CD4-positive, CD25-positive, alpha-beta regulatory T cell (primary cell): ENCODE results near the gene TNS1. TPM values are rescaled to one million over a fixed set of nuclear protein-coding genes. Genes with fewer than 3 reads are reported as not detected.

Source experiments
- ATAC-seq, 2 donors: fragments of 150-1000 bp; cut with Tn5 transposase; one replicate each; pipeline ENCODE4 v1.10.0; 2021; ENCODE audit warnings: low read depth in 2 of 2, moderate number of reproducible peaks in 2 of 2, moderate library complexity in 1 of 2
- DNase-seq, 3 donors: peaks; one replicate each; pipeline versions ENCODE4 v3.0.0 to v3.0.0-alpha.2; 2012 to 2022; ENCODE audit warnings: mixed read lengths in 1 of 3
- H3K27ac ChIP-seq: one replicate; pipeline ENCODE4 v1.7.0; 2013; ENCODE audit warnings: mild to moderate bottlenecking, low read length; ENCODE audit not compliant: insufficient read depth, poor library complexity, severe bottlenecking
- H3K27me3 ChIP-seq: one replicate; pipeline ENCODE4 v1.7.0; 2013; ENCODE audit warnings: low read length; ENCODE audit not compliant: control insufficient read depth, insufficient read depth
- H3K36me3 ChIP-seq: one replicate; pipeline ENCODE4 v1.7.0; 2013; ENCODE audit warnings: mild to moderate bottlenecking, low read length, moderate library complexity; ENCODE audit not compliant: control insufficient read depth, insufficient read depth
- H3K4me1 ChIP-seq: 2 replicates; pipeline ENCODE4 v1.7.0; 2013; ENCODE audit warnings: mild to moderate bottlenecking, low read length; ENCODE audit not compliant: insufficient read depth, control insufficient read depth, poor library complexity, severe bottlenecking
- H3K4me3 ChIP-seq: one replicate; pipeline ENCODE4 v1.7.0; 2013; ENCODE audit warnings: low read depth, mild to moderate bottlenecking, low read length, moderate library complexity
- H3K9me3 ChIP-seq, 2 experiments: 1 replicate in 1 of 2; 2 replicates in 1 of 2; pipeline ENCODE4 v1.7.0; 2013; ENCODE audit warnings: low read length in 2 of 2, mild to moderate bottlenecking in 1 of 2, moderate library complexity in 1 of 2; ENCODE audit not compliant: control insufficient read depth in 2 of 2
- H3K27ac Mint-ChIP-seq, 3 donors: one replicate each; pipeline ENCODE4 v1.8.0; 2020 to 2022; ENCODE audit warnings: mild to moderate bottlenecking in 3 of 3, mixed read lengths in 3 of 3, moderate library complexity in 2 of 3
- H3K27me3 Mint-ChIP-seq: one replicate; pipeline ENCODE4 v1.8.0; 2022; ENCODE audit warnings: mild to moderate bottlenecking, mixed read lengths
- H3K36me3 Mint-ChIP-seq: one replicate; pipeline ENCODE4 v1.8.0; 2020; ENCODE audit warnings: mixed read lengths
- H3K4me1 Mint-ChIP-seq, 4 donors: one replicate each; pipeline ENCODE4 v1.8.0; 2020 to 2022; ENCODE audit warnings: mixed read lengths in 4 of 4, mild to moderate bottlenecking in 1 of 4
- H3K4me3 Mint-ChIP-seq, 4 donors: one replicate each; pipeline ENCODE4 v1.8.0; 2020 to 2022; ENCODE audit warnings: mild to moderate bottlenecking in 4 of 4, mixed read lengths in 4 of 4, moderate library complexity in 3 of 4
- H3K9me3 Mint-ChIP-seq, 7 donors: one replicate each; pipeline ENCODE4 v1.8.0; 2020 to 2022; ENCODE audit warnings: mixed read lengths in 7 of 7, mild to moderate bottlenecking in 3 of 7, moderate library complexity in 2 of 7
- polyA plus RNA-seq, 4 donors: library from polyadenylated mRNA; unstranded; fragments of 300-500 nt; fragmentation: Illumina TruSeq; gene quantifications; one replicate each; pipeline ENCODE4 v1.2.3, GENCODE V29; 2021
- total RNA-seq: library from RNA; stranded (reverse); gene quantifications from one replicate; pipeline ENCODE4 v1.2.3, GENCODE V29; 2022

The TNS1 gene
- total and polyA plus RNA-seq, 5 donors from 2014 or later, result 0.49 TPM; not detected in 4

- Mint-ChIP-seq H3K27me3 (no peaks in the 10 kb centered on the region), H3K9me3 (peaks cover 0 to 1% (median 0%) of the 10 kb centered on the region in 7 donors), H3K4me1 (no peaks in the 10 kb centered on the region), H3K4me3 (no peak overlapping the region), H3K27ac (no peak overlapping the region), H3K36me3 (no peaks in the 10 kb centered on the region)
- Histone ChIP-seq H3K9me3 (peaks cover 7% of the 10 kb centered on the region in 2 experiments), H3K27me3 (no peaks in the 10 kb centered on the region), H3K4me3 (no peak overlapping the region), H3K27ac (no peak overlapping the region), H3K4me1 (no peaks in the 10 kb centered on the region), H3K36me3 (no peaks in the 10 kb centered on the region)
- DNase-seq, result no peak
- no peak for ATAC-seq
These were observed 158.1 kb downstream of the TNS1 start for GRCh38 chr2:217844696-217845095.

GRCh38 chr2:217843324-217843723 lies 159.5 kb downstream of the TNS1 start:
- Mint-ChIP-seq H3K4me1 (no peaks in the 10 kb centered on the region), H3K4me3 (no peak overlapping the region), H3K27me3 (no peaks in the 10 kb centered on the region), H3K9me3 (peaks cover 0 to 1% (median 0%) of the 10 kb centered on the region in 7 donors), H3K36me3 (no peaks in the 10 kb centered on the region), H3K27ac (no peak overlapping the region)
- no peak for ATAC-seq
- Histone ChIP-seq H3K27me3 (no peaks in the 10 kb centered on the region), H3K4me1 (no peaks in the 10 kb centered on the region), H3K27ac (no peak overlapping the region), H3K9me3 (peaks cover 7% of the 10 kb centered on the region in 2 experiments), H3K4me3 (no peak overlapping the region), H3K36me3 (no peaks in the 10 kb centered on the region)
- DNase-seq, result no peak

GRCh38 chr2:217842017-217842416 lies 160.8 kb downstream of the TNS1 start:
- Histone ChIP-seq H3K9me3 (peaks cover 7% of the 10 kb centered on the region in 2 experiments), H3K36me3 (no peaks in the 10 kb centered on the region), H3K4me3 (no peak overlapping the region), H3K27me3 (no peaks in the 10 kb centered on the region), H3K4me1 (no peaks in the 10 kb centered on the region), H3K27ac (no peak overlapping the region)
- DNase-seq, result no peak
- Mint-ChIP-seq H3K27ac (no peak overlapping the region), H3K9me3 (peaks cover 0 to 1% (median 0%) of the 10 kb centered on the region in 7 donors), H3K27me3 (no peaks in the 10 kb centered on the region), H3K4me3 (no peak overlapping the region), H3K4me1 (no peaks in the 10 kb centered on the region), H3K36me3 (no peaks in the 10 kb centered on the region)
- ATAC-seq, result no peak

GRCh38 chr2:217840522-217840921 lies 162.3 kb downstream of the TNS1 start:
- Mint-ChIP-seq H3K27me3 (no peaks in the 10 kb centered on the region), H3K9me3 (peaks cover 0 to 2% (median 0%) of the 10 kb centered on the region in 7 donors), H3K4me3 (no peak overlapping the region), H3K4me1 (no peaks in the 10 kb centered on the region), H3K36me3 (no peaks in the 10 kb centered on the region), H3K27ac (no peak overlapping the region)
- H3K27ac ChIP-seq, result no peak overlapping the region
- H3K9me3 ChIP-seq, result peaks cover 7% of the 10 kb centered on the region in 2 experiments
- H3K4me1 ChIP-seq, result no peaks in the 10 kb centered on the region
- ATAC-seq (no peak), DNase-seq (no peak)
- H3K36me3 ChIP-seq, result no peaks in the 10 kb centered on the region
- no peaks in the 10 kb centered on the region for H3K27me3 ChIP-seq
- no peak overlapping the region for H3K4me3 ChIP-seq

GRCh38 chr2:217839750-217840107 lies 163.1 kb downstream of the TNS1 start:
- ATAC-seq, result no peak

GRCh38 chr2:217839073-217839749 lies 163.6 kb downstream of the TNS1 start:
- H3K4me1 ChIP-seq, result no peaks in the 10 kb centered on the region
- no peak overlapping the region for H3K4me3 ChIP-seq
- DNase-seq, result no peak
- H3K36me3 Mint-ChIP-seq, result no peaks in the 10 kb centered on the region
- ATAC-seq, result no peak
- H3K27me3 ChIP-seq, result no peaks in the 10 kb centered on the region
- no peaks in the 10 kb centered on the region for H3K36me3 ChIP-seq
- H3K9me3 Mint-ChIP-seq, result peaks cover 0 to 2% (median 0%) of the 10 kb centered on the region in 7 donors
- H3K4me3 Mint-ChIP-seq, result no peak overlapping the region
- no peak overlapping the region for H3K27ac ChIP-seq
- no peaks in the 10 kb centered on the region for H3K27me3 Mint-ChIP-seq
- H3K4me1 Mint-ChIP-seq, result no peaks in the 10 kb centered on the region
- peaks cover 0 to 1% of the 10 kb centered on the region in 2 experiments for H3K9me3 ChIP-seq
- H3K27ac Mint-ChIP-seq, result no peak overlapping the region

More at GRCh38 chr2:217839750-217840107, 163.1 kb downstream of the TNS1 start:
- Histone ChIP-seq H3K27ac (no peak overlapping the region), H3K27me3 (no peaks in the 10 kb centered on the region), H3K4me1 (no peaks in the 10 kb centered on the region), H3K36me3 (no peaks in the 10 kb centered on the region), H3K4me3 (no peak overlapping the region), H3K9me3 (peaks cover 3 to 6% of the 10 kb centered on the region in 2 experiments)
- peaks cover 0 to 2% (median 0%) of the 10 kb centered on the region in 7 donors for H3K9me3 Mint-ChIP-seq
- DNase-seq, result no peak
- no peak overlapping the region for H3K27ac Mint-ChIP-seq
- no peak overlapping the region for H3K4me3 Mint-ChIP-seq
- H3K36me3 Mint-ChIP-seq, result no peaks in the 10 kb centered on the region
- no peaks in the 10 kb centered on the region for H3K4me1 Mint-ChIP-seq
- no peaks in the 10 kb centered on the region for H3K27me3 Mint-ChIP-seq

- H3K4me1 Mint-ChIP-seq, result no peaks in the 10 kb centered on the region
- Histone ChIP-seq H3K36me3 (no peaks in the 10 kb centered on the region), H3K4me1 (no peaks in the 10 kb centered on the region), H3K27ac (no peak overlapping the region), H3K9me3 (no peaks in the 10 kb centered on the region), H3K4me3 (no peak overlapping the region), H3K27me3 (no peaks in the 10 kb centered on the region)
- no peaks in the 10 kb centered on the region for H3K36me3 Mint-ChIP-seq
- DNase-seq (no peak), ATAC-seq (no peak)
- no peaks in the 10 kb centered on the region for H3K27me3 Mint-ChIP-seq
- peaks cover 0 to 2% (median 0%) of the 10 kb centered on the region in 7 donors for H3K9me3 Mint-ChIP-seq
- H3K4me3 Mint-ChIP-seq, result no peak overlapping the region
- no peak overlapping the region for H3K27ac Mint-ChIP-seq
These were observed 164.4 kb downstream of the TNS1 start for GRCh38 chr2:217838409-217838831.

- no peak overlapping the region for H3K4me3 ChIP-seq
- Mint-ChIP-seq H3K4me1 (no peaks in the 10 kb centered on the region), H3K27ac (no peak overlapping the region), H3K36me3 (no peaks in the 10 kb centered on the region), H3K4me3 (no peak overlapping the region), H3K27me3 (no peaks in the 10 kb centered on the region), H3K9me3 (peaks cover 0 to 2% (median 0%) of the 10 kb centered on the region in 7 donors)
- ATAC-seq, result no peak
- no peaks in the 10 kb centered on the region for H3K4me1 ChIP-seq
- no peaks in the 10 kb centered on the region for H3K9me3 ChIP-seq
- no peaks in the 10 kb centered on the region for H3K36me3 ChIP-seq
- H3K27ac ChIP-seq, result no peak overlapping the region
- DNase-seq, result no peak
- H3K27me3 ChIP-seq, result no peaks in the 10 kb centered on the region
These were observed 165.3 kb downstream of the TNS1 start for GRCh38 chr2:217837530-217837929.
